ENCODE data around the gene DDX39B. TPM values are rescaled to one million over a fixed set of nuclear protein-coding genes. Genes with fewer than 3 reads are reported as not detected.
"Not testable (repeated sequence)": the region's sequence is repeated elsewhere in the genome, so short reads cannot be mapped to it uniquely, and the experiment has no call there.

DDX39B gene
- total RNA-seq, 1 experiment from 2014 or later, result 402 TPM

- DNase-seq (ENCODE audit: low read depth), result no peak
Measured at GRCh38 chr6:31529329-31530150, 12.3 kb downstream of the DDX39B start.

- no peak for DNase-seq (ENCODE audit: low read depth)
Measured at GRCh38 chr6:31528821-31529328, 12.9 kb downstream of the DDX39B start, which contains the start of gene MCCD1. Gene MCCD1, plus strand, starts transcription at chr6:31528962. Its CDS starts 53 bp downstream, at chr6:31529015.

GRCh38 chr6:31528307-31528777 lies 13.5 kb downstream of the DDX39B start:
- DNase-seq (ENCODE audit: low read depth), result no peak

- DNase-seq (ENCODE audit: low read depth), result peak; percentile 43
Measured at GRCh38 chr6:31525932-31526591, 15.7 kb downstream of the DDX39B start.

- DNase-seq (ENCODE audit: low read depth), result no peak
Measured at GRCh38 chr6:31525553-31525931, 16.3 kb downstream of the DDX39B start.

GRCh38 chr6:31521835-31522234 lies 20.0 kb downstream of the DDX39B start:
- DNase-seq (ENCODE audit: low read depth), result no peak

- peak; percentile 79 for DNase-seq (ENCODE audit: low read depth)
Measured at GRCh38 chr6:31513456-31514165, 28.2 kb downstream of the DDX39B start.

- DNase-seq (ENCODE audit: low read depth), result no peak
Measured at GRCh38 chr6:31510007-31510406, 31.8 kb downstream of the DDX39B start.

GRCh38 chr6:31509036-31509435 lies 32.8 kb downstream of the DDX39B start:
- not testable (repeated sequence) for DNase-seq (ENCODE audit: low read depth)

GRCh38 chr6:31502586-31502985 lies 39.2 kb downstream of the DDX39B start:
- DNase-seq (ENCODE audit: low read depth), result no peak

- not testable (repeated sequence) for DNase-seq (ENCODE audit: low read depth)
Measured at GRCh38 chr6:31499648-31500047, 42.2 kb downstream of the DDX39B start.

GRCh38 chr6:31498748-31499147 lies 43.1 kb downstream of the DDX39B start:
- DNase-seq (ENCODE audit: low read depth), result no peak

GRCh38 chr6:31497531-31498476 lies 44.0 kb downstream of the DDX39B start, which contains the start of gene MICB:
Gene MICB, plus strand, starts transcription at chr6:31498145. Its CDS starts 49 bp downstream, at chr6:31498194.
- peak; percentile 65 for DNase-seq (ENCODE audit: low read depth)

GRCh38 chr6:31496826-31497225 lies 45.0 kb downstream of the DDX39B start:
- DNase-seq (ENCODE audit: low read depth), result not testable (repeated sequence)

- peak; percentile 68 for DNase-seq (ENCODE audit: low read depth)
Measured at GRCh38 chr6:31495580-31495979, 46.2 kb downstream of the DDX39B start.

GRCh38 chr6:31493875-31494694 lies 47.7 kb downstream of the DDX39B start:
- peak; percentile 76 for DNase-seq (ENCODE audit: low read depth)

- not testable (repeated sequence) for DNase-seq (ENCODE audit: low read depth)
Measured at GRCh38 chr6:31493550-31493874, 48.3 kb downstream of the DDX39B start.

GRCh38 chr6:31490115-31490873 lies 51.5 kb downstream of the DDX39B start:
- no peak for DNase-seq (ENCODE audit: low read depth)

GRCh38 chr6:31489086-31489485 lies 52.7 kb downstream of the DDX39B start:
- no peak for DNase-seq (ENCODE audit: low read depth)
